ENCODE data around the gene TBC1D22A. TPM values are rescaled to one million over a fixed set of nuclear protein-coding genes. Genes with fewer than 3 reads are reported as not detected.

Gene TBC1D22A
- total and polyA plus RNA-seq, 10 of the 15 experiments (the other 5 are each of a cell fraction or from before 2014, with no cell fraction given) = 0.63 to 44.7 (median 27.4) TPM

- FAIRE-seq = no peak
- no peak for ATAC-seq
- no peak overlapping the region for H3K27ac ChIP-seq (ENCODE audit: control insufficient read depth, insufficient read depth)
- H4K20me1 ChIP-seq (ENCODE audit: control insufficient read depth, insufficient read depth) = no peaks in the 10 kb centered on the region
- H3K27me3 ChIP-seq (replicated peaks in 1 of 2; ENCODE audit: control insufficient read depth in 2 of 2, insufficient read depth in 2 of 2, low read length in 1 of 2) = no peaks in the 10 kb centered on the region
- H3K9ac ChIP-seq (ENCODE audit: control insufficient read depth, insufficient read depth, low read length) = no peak overlapping the region
- H3K36me3 ChIP-seq (ENCODE audit: control insufficient read depth in 2 of 2, insufficient read depth in 2 of 2, low read length in 1 of 2) = peaks cover 5 to 11% of the 10 kb centered on the region in 2 experiments; a peak in 3 of 4 replicates
- no peak overlapping the region for H2AFZ ChIP-seq (ENCODE audit: control insufficient read depth, low read depth, low read length)
- CTCF ChIA-PET = no interaction called here
- RAD21 ChIA-PET (ENCODE audit: unreplicated experiment) = no interaction called here
- H3K4me1 ChIP-seq (ENCODE audit: control insufficient read depth, insufficient read depth, low read length) = peaks cover 21% of the 10 kb centered on the region
- intact Hi-C loops (cut with micrococcal nuclease; ENCODE audit: unreplicated experiment) (no loop called here), in situ Hi-C loops (cut with MboI) (no loop called here)
- no peak overlapping the region for H3K4me3 ChIP-seq
- no peak for DNase-seq (ENCODE audit: low read depth, low spot score)
- BruUV-seq (replicated peaks) = no TSS peak
- no peaks in the 10 kb centered on the region for H3K79me2 ChIP-seq (ENCODE audit: control insufficient read depth, insufficient read depth, low read length)
- POLR2A ChIA-PET = no interaction called here
- no peak overlapping the region for H3K4me2 ChIP-seq (ENCODE audit: control insufficient read depth, insufficient read depth)
- TF ChIP-seq GABPA (IDR thresholded peaks at IDR 0.05; ENCODE audit: low read depth) (no peak), ELK1 (IDR thresholded peaks at IDR 0.05; ENCODE audit: low read depth, low read length) (no peak), RFX5 (IDR thresholded peaks at IDR 0.05; ENCODE audit: low read depth, low read length) (no peak), EGR1 (IDR thresholded peaks at IDR 0.05; ENCODE audit: borderline replicate concordance in 1 of 2, low read depth in 2 of 2, low read length in 2 of 2) (no peak), USF1 (IDR thresholded peaks at IDR 0.05; ENCODE audit: borderline replicate concordance, extremely low read length, insufficient read depth, low read depth, low read length) (no peak), EZH2 (IDR thresholded peaks at IDR 0.05; ENCODE audit: borderline replicate concordance, control insufficient read depth, low read depth, low read length) (no peak), HCFC1 (IDR thresholded peaks at IDR 0.05; ENCODE audit: low read length) (no peak), NFXL1 (IDR thresholded peaks at IDR 0.05; ENCODE audit: borderline replicate concordance) (no peak), CBX5 (IDR thresholded peaks at IDR 0.05; ENCODE audit: low read depth) (no peak)
- SMC1A ChIA-PET (ENCODE audit: uncharacterized antibody, unreplicated experiment) = no interaction called here
- WGBS (ENCODE audit: insufficient coverage, insufficient replicate concordance, low lambda C conversion rate, missing lambda C conversion rate) = 64% methylated on average over 15 of the region's 15 CpGs
- no peaks in the 10 kb centered on the region; the same call in 2 of the 3 replicates for H3K9me3 ChIP-seq (replicated peaks; ENCODE audit: control insufficient read depth, insufficient read depth, low read length)
These were observed 293.5 kb downstream of the TBC1D22A start for GRCh38 chr22:47055921-47056320.

All from GM12878 (cell line).